LNCAP (cell line): Measurements from ENCODE around the gene ZNF98.

Source experiments
- TF ChIP-seq, protein P1 (sequence below): fragments of 450-650 bp; IDR thresholded peaks from 2 replicates; pipeline ENCODE4 v1.5.1; 2017; ENCODE audit warnings: mild to moderate bottlenecking

The ZNF98 gene

DNA sequence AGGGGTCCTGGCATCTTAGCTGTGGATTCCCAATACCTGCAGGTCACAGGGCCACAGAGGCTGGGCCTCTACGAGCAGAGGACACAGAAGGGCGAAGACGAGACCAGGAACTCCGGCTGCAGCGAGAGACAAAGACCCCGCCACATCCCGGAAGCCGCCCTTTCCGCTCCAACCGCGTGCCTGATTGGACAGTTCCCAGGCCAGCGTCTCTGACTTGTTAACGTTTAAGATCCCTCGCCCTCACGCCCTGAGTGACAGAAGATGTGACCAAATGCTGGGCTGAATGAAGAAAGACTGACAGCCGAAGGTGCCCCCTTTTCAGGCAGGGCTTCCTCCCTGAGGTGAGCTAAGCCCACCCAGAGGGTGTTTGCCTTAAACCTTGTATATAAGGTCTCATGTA lies at the start of gene ZNF98:
ZNF98 (minus strand) TSS at position 136 of the 400 bp plus-strand sequence; CDS start at position 14, 122 bp downstream.
- TF ChIP-seq, protein P1, sequence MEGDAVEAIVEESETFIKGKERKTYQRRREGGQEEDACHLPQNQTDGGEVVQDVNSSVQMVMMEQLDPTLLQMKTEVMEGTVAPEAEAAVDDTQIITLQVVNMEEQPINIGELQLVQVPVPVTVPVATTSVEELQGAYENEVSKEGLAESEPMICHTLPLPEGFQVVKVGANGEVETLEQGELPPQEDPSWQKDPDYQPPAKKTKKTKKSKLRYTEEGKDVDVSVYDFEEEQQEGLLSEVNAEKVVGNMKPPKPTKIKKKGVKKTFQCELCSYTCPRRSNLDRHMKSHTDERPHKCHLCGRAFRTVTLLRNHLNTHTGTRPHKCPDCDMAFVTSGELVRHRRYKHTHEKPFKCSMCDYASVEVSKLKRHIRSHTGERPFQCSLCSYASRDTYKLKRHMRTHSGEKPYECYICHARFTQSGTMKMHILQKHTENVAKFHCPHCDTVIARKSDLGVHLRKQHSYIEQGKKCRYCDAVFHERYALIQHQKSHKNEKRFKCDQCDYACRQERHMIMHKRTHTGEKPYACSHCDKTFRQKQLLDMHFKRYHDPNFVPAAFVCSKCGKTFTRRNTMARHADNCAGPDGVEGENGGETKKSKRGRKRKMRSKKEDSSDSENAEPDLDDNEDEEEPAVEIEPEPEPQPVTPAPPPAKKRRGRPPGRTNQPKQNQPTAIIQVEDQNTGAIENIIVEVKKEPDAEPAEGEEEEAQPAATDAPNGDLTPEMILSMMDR = no peak

GRCh38 chr19:22446605-22447004 lies 24.5 kb upstream of the ZNF98 start:
- TF ChIP-seq, protein P1 = no peak

DNA sequence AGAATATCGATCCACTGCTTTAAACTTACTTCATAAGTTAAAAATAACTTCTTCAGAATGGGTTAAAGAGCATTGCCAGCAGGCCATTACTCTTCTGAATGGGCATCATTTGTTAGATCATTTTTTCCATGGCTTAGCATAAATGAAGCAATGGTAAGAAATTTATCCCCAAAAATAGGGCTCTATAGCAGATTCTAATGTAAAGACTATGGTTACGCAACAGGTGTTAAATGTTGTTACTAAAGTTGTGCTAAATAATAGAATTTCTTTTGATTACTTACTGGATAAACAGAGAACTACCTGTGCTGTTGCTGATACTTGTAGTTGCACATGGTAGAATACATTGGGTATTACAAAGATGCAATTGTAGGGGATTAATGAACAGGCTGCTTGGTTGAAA lies 15.9 kb upstream of the ZNF98 start:
- TF ChIP-seq, protein P1 = no peak

DNA sequence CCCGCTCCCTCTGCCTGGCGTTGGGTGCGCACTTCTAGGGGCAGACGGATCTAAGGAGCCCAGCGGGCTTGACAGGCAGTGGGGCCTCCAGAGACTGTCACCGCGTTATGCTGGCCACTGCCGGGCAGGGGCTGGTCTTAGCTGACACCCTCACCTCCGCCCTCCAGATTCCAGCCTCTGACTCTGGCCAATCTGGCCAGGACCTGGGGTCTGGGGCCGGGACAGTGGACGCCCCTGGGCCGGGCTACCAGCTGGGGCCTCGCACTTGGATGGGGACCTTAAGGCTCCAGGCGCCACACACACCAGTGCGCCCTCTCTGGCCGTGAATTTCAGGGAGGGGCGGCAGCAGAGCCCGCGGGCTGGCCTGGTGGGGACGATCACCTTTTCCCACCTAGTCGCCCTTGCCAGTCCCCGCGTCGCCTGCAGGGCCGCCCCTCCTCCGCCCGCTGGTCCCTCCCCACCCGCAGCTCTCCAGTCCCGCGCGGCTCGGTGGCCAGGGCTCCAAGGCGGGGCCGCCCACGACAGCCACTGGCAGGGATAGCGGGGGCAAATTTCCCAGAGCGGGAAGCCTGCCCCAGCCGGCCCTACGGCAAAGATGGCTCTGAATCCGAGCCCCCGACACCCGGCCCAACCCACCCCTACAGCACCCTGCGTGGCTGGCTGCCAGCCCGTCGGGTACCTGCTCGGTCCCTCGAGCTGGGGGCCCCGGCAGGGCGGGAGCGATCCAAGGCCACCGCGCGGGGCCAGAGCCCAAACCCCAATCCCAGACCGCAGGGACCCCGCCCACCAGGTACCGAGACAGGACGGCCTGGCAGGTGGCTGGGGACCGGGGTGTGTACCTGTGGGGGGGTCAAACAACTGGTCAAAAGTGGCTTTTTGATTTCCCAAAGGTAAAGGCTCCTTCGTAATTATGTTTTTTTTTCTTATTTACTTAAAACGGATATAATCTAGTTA lies 6.1 kb upstream of the ZNF98 start:
- TF ChIP-seq, protein P1 = no peak

DNA sequence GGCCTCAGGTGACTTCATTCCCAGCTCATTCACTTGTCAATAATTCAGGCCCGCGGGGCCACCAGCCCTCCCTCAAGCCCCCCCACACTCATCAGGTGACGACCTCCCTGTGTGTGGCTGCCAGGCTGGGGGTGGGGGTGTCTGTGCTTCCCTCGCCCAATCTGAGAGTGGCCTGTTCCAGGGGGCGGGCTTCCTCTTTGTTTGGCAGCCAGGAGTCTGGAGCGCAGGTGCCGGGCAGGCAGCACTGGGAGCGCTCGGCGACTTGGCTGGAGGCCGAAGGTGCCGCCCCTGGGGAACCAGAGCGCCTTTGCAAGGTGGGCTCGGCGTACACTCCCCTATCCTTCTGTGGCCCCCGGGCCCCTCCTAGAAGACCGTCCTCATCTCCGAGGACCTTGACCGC lies 5.4 kb upstream of the ZNF98 start:
- TF ChIP-seq, protein P1 = no peak

GRCh38 chr19:22426901-22427300 lies 4.8 kb upstream of the ZNF98 start:
- TF ChIP-seq, protein P1 = no peak

- TF ChIP-seq, protein P1 = no peak
Observed at GRCh38 chr19:22421797-22422196, 349 bp downstream of the ZNF98 start.
